ENCODE data around the gene NXPH1.

Gene NXPH1

DNA sequence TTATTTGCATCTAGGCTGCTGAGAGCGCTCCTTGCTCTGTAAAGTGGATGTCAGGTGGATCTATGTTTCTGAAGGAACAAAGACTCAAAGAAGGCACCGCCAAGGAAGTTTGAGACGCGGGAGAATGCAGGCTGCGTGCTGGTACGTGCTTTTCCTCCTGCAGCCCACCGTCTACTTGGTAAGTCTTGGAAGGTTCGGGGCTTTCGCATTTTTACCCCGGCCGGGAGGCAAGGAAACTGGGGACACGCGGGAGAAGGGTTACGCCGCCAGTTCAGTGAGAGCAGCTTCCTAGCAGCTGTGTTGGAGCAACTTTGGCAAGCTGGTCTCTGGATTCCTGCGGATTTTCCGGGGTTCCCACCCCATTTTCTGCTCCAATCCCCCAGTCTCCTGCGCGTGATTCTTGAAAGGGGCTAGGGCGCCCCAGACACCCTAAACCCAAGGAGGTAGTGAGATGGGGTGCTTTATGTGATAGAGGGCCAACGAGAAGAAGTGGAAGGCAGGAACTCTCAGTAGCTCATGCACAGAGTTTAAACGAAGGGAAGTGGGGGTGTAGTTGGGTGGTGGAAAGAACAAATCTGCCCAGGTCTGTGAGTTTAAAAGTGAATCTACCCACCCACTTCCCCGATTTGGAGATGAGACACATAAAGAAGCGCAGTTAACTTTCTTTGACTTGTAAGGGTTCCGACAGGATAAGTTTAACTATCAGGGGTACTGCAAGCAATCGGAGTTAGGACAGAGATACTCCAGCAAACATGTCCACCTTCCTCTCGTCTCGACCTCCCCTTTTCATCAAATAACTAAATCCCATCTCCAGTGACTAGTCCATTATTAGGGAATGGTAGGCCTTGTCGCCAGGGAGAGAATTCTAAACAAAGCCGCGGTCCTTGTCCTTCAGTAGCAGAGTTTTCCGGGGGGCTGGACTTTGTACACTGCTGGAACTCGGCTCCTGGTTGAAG lies 2.5 kb downstream of the NXPH1 start:
- no peak for DNase-seq

- DNase-seq, result peak in 13 of 58 donors; percentile 7 to 60 (median 30)
Observed at GRCh38 chr7:8436965-8437364, 3.6 kb downstream of the NXPH1 start.

- no peak for DNase-seq
Observed at GRCh38 chr7:8437606-8438005, 4.2 kb downstream of the NXPH1 start.

DNA sequence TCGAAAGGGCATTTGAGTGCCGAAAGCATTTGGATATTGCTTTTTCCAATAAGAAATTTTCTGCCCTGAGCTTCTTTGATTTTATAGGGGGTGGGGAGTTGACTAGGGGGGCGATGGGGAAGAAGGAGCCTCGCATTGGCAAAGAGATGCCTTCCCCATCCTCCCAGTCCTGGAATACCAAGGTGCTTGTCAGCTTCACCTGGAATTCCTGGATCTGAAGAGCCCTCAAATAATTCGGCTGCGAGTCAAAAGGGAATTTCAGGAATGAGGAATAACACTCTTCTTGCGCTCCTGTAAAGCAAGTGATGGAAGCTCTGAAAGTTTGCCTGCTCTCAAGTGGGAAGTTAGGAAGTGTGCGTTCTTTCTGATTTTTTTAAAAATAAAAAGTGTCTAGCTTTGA lies 7.3 kb downstream of the NXPH1 start:
- no peak for DNase-seq

GRCh38 chr7:8441106-8441965 lies 7.9 kb downstream of the NXPH1 start:
- DNase-seq, result peak in 1 of 58 donors; percentile 30

- no peak for DNase-seq
Observed at GRCh38 chr7:8442051-8442813, 8.8 kb downstream of the NXPH1 start.

GRCh38 chr7:8442814-8443304 lies 9.4 kb downstream of the NXPH1 start:
- peak in 24 of 58 donors; percentile 12 to 58 (median 38) for DNase-seq

DNA sequence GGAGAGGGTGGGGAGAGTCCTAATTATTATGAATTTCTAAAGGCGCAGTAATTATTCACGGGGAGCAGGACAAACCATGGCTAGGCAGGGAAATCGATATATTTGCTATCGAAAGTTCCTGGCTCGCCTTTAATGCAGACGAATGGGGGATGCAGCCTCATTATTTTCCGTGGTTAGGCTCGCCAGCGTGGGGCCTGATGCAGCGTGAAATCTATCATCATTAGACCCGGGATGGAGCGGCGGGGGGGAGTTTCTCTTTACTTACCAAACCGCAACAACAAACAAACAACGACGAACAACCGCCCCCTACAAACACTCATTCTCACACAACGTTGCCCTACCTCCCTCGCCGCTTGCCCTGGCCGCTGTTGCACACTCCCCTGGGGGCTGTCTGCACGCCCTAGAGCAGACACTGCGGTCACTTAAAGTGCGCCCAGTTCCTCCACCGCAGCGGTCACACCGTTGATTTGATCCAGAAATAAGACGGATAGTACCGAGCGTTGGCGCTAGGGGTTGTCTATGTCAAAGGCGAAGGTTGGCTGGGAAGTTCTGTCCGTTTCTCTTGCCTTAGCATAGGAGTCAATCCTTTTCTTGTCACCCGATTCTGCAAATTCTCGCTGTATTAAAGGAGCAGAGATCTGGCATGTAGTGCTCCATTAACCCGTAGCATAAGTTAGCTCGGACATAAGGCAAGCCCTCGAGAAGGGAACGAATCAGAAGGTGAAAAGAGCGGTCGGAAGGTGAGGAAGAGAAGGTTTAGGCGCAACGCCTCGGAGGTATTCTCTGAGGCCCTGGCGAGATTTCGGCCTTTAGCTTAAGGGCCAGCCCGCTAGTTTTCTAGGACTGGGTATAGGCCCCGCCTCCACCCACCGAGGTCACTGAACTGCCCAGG lies 10.4 kb downstream of the NXPH1 start:
- DNase-seq, result peak in 2 of 58 donors; percentile 6 to 15

- no peak for DNase-seq
Observed at GRCh38 chr7:8444468-8444769, 11.0 kb downstream of the NXPH1 start.

DNA sequence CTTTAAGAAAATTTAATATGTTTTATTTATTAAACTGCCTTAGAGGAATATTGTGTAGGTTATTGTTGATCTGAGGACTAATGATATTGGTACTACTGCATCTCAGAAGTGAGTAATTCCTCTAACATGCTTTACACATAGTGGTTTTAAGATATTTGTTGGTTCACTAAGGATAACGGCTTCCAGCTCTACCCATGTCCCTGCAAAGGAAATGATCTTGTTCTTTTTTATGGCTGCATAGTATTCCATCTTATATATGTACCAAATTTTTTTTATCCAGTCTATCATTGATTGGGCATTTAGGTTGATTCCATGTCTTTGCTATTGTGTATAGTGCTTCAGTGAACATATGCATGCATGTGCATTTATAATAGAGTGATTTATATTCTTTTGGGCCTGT lies 20.1 kb downstream of the NXPH1 start:
- DNase-seq, result no peak

DNA sequence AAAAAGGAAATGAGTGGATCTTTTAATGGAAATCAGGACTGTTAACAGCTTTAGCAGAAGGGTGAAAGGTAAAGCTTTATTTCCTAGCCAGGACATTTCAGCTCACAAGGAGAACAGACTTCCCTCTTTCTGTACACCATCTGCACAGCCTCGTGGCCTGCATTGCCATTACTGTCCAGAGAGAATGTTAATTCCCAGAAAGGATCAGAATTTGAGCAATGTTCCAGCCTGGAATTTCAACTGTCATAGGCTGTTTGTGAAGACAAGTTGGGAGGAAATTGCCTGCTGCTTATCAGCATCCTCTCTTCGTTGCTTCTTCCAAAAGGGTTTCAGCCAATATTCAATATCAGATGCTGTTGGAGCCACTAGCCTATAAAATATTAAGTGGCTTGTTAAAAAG lies 22.0 kb downstream of the NXPH1 start:
- DNase-seq, result no peak

DNA sequence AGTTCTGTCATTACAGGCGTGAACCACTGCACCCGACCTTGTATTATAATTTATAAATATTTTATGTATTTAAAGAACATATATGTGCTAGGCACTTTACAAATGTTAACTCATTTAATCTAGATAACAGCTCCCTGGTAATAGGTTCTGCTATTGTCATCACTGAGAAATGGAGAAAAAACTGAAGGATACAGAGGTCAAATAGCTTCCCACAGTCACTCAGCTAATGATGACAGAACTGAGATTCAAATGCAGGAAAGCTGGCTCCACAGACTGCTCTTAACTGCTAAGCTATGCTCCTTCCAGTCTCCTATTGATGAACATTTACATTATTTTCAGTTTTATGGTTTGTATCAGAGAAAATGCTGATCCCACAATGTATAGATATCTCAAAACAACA lies 28.9 kb downstream of the NXPH1 start:
- no peak for DNase-seq

GRCh38 chr7:8465338-8465737 lies 31.9 kb downstream of the NXPH1 start:
- DNase-seq, result no peak

GRCh38 chr7:8480527-8480926 lies 47.1 kb downstream of the NXPH1 start:
- no peak for DNase-seq

GRCh38 chr7:8481096-8481495 lies 47.7 kb downstream of the NXPH1 start:
- no peak for DNase-seq

GRCh38 chr7:8481752-8482446 lies 48.5 kb downstream of the NXPH1 start:
- peak in 8 of 58 donors; percentile 1 to 44 (median 7) for DNase-seq

GRCh38 chr7:8490391-8491045 lies 57.1 kb downstream of the NXPH1 start:
- no peak for DNase-seq

GRCh38 chr7:8491106-8491505 lies 57.7 kb downstream of the NXPH1 start:
- no peak for DNase-seq
